ENCODE measurements around the gene MIXL1.

The MIXL1 gene

DNA sequence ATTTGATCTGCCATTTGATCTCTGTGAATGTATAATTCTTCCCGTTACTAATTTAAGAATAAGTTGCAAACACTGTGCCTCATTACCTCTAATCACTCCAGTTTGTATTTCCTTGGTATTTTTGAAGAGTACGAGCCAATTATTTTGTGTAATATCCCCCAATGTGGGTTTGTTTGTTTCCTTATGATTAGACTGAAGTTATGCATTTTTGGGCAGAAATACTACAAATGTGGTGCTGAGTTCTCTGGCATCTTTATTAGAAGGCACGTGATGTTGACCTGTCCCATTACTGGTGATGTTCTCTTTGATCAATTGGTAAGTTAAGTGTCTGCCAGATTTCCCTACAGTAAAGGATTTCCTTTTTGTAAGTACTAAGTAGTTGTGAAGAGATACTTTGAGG lies 10.3 kb downstream of the MIXL1 start:
- Histone ChIP-seq H3K79me2 (ENCODE audit: insufficient read depth, low read length) (no peaks in the 10 kb centered on the region), H3K9ac (ENCODE audit: low read length) (peak overlapping the region; percentile 67), H3F3A (ENCODE audit: insufficient read depth, low read length) (no peaks in the 10 kb centered on the region), H3K27ac (ENCODE audit: low read depth, low read length, poor library complexity, severe bottlenecking) (peak overlapping the region; percentile 85), H3K4me1 (ENCODE audit: insufficient read depth, low read length, severe bottlenecking) (peaks cover 38% of the 10 kb centered on the region), H3K4me2 (ENCODE audit: low read length) (peak overlapping the region; percentile 89), H3K9me3 (ENCODE audit: low read length) (no peaks in the 10 kb centered on the region), H3K4me3 (ENCODE audit: low read depth, low read length, poor library complexity, severe bottlenecking) (peak overlapping the region; percentile 63), H4K20me1 (ENCODE audit: insufficient read depth, low read length) (no peaks in the 10 kb centered on the region), H3K36me3 (ENCODE audit: insufficient read depth, low read length) (peaks cover 35% of the 10 kb centered on the region), H3K9me2 (ENCODE audit: low read depth, low read length) (no peaks in the 10 kb centered on the region), H2AFZ (ENCODE audit: low read length) (no peak overlapping the region; the same call in 1 of the 2 replicates), H3K27me3 (ENCODE audit: insufficient read depth, low read length) (no peaks in the 10 kb centered on the region)
- TF ChIP-seq EZH2 (IDR thresholded peaks at IDR 0.05; ENCODE audit: borderline replicate concordance, low read length) = no peak
- TF ChIP-seq, protein P1, sequence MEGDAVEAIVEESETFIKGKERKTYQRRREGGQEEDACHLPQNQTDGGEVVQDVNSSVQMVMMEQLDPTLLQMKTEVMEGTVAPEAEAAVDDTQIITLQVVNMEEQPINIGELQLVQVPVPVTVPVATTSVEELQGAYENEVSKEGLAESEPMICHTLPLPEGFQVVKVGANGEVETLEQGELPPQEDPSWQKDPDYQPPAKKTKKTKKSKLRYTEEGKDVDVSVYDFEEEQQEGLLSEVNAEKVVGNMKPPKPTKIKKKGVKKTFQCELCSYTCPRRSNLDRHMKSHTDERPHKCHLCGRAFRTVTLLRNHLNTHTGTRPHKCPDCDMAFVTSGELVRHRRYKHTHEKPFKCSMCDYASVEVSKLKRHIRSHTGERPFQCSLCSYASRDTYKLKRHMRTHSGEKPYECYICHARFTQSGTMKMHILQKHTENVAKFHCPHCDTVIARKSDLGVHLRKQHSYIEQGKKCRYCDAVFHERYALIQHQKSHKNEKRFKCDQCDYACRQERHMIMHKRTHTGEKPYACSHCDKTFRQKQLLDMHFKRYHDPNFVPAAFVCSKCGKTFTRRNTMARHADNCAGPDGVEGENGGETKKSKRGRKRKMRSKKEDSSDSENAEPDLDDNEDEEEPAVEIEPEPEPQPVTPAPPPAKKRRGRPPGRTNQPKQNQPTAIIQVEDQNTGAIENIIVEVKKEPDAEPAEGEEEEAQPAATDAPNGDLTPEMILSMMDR (IDR thresholded peaks at IDR 0.05; ENCODE audit: low read length) = no peak

DNA sequence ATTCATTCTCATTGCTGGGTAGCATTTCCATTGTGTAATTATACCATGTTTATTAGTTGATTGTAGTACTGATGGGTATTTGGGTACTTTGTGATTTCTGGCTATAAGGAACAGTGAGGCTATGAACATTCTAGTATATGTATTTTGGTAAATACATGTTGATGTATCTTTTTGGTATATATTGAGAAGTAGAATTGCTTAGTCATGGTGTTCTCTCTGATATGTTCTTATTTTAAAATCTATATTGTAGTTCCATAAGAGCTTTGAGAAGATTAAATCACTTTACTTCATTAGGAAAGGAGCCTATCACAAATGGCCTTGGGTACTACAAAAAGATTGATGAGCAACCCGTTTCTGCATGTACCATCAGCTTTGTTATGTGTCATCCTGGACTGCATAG lies 13.4 kb downstream of the MIXL1 start:
- Histone ChIP-seq H3K36me3 (ENCODE audit: insufficient read depth, low read length) (peaks cover 46% of the 10 kb centered on the region), H3K27me3 (ENCODE audit: insufficient read depth, low read length) (no peaks in the 10 kb centered on the region), H3K9me3 (ENCODE audit: low read length) (no peaks in the 10 kb centered on the region), H3K9ac (ENCODE audit: low read length) (no peak overlapping the region), H3F3A (ENCODE audit: insufficient read depth, low read length) (no peaks in the 10 kb centered on the region), H3K27ac (ENCODE audit: low read depth, low read length, poor library complexity, severe bottlenecking) (no peak overlapping the region), H3K79me2 (ENCODE audit: insufficient read depth, low read length) (no peaks in the 10 kb centered on the region), H2AFZ (ENCODE audit: low read length) (no peak overlapping the region), H3K4me2 (ENCODE audit: low read length) (no peak overlapping the region), H3K4me3 (ENCODE audit: low read depth, low read length, poor library complexity, severe bottlenecking) (no peak overlapping the region), H3K9me2 (ENCODE audit: low read depth, low read length) (no peaks in the 10 kb centered on the region), H4K20me1 (ENCODE audit: insufficient read depth, low read length) (no peaks in the 10 kb centered on the region), H3K4me1 (ENCODE audit: insufficient read depth, low read length, severe bottlenecking) (peaks cover 38% of the 10 kb centered on the region)
- no peak for TF ChIP-seq EZH2 (IDR thresholded peaks at IDR 0.05; ENCODE audit: borderline replicate concordance, low read length)
- TF ChIP-seq, protein P1 (IDR thresholded peaks at IDR 0.05; ENCODE audit: low read length) = no peak

DNA sequence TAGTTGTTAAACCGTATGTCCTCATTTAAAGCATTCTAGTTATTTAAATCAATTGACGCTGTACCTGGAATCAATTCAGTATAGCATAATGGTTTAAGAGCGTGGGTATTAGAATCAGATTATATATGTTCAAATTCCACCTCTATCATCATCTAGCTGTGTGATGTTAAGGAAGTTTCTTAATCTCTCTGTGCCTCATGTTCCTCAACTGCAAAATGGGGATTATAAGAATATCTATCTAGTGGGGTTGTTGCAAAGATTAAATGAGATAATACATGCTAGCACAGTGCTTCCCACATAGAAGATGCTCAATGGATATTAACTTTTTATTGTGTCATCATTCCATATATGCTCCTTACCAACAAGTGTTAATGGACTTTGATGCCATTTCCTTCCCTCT lies 16.0 kb downstream of the MIXL1 start:
- no peak overlapping the region for H3K27ac ChIP-seq (ENCODE audit: low read depth, low read length, poor library complexity, severe bottlenecking)
- no peaks in the 10 kb centered on the region for H3K9me3 ChIP-seq (ENCODE audit: low read length)
- no peaks in the 10 kb centered on the region for H3K27me3 ChIP-seq (ENCODE audit: insufficient read depth, low read length)
- H3K4me2 ChIP-seq (ENCODE audit: low read length) = no peak overlapping the region
- no peak overlapping the region for H2AFZ ChIP-seq (ENCODE audit: low read length)
- no peaks in the 10 kb centered on the region for H4K20me1 ChIP-seq (ENCODE audit: insufficient read depth, low read length)
- no peaks in the 10 kb centered on the region for H3F3A ChIP-seq (ENCODE audit: insufficient read depth, low read length)
- no peaks in the 10 kb centered on the region for H3K9me2 ChIP-seq (ENCODE audit: low read depth, low read length)
- H3K79me2 ChIP-seq (ENCODE audit: insufficient read depth, low read length) = no peaks in the 10 kb centered on the region
- TF ChIP-seq EZH2 (IDR thresholded peaks at IDR 0.05; ENCODE audit: borderline replicate concordance, low read length) = no peak
- peaks cover 43% of the 10 kb centered on the region for H3K36me3 ChIP-seq (ENCODE audit: insufficient read depth, low read length)
- H3K4me1 ChIP-seq (ENCODE audit: insufficient read depth, low read length, severe bottlenecking) = peaks cover 15% of the 10 kb centered on the region
- H3K4me3 ChIP-seq (ENCODE audit: low read depth, low read length, poor library complexity, severe bottlenecking) = no peak overlapping the region
- H3K9ac ChIP-seq (ENCODE audit: low read length) = no peak overlapping the region

DNA sequence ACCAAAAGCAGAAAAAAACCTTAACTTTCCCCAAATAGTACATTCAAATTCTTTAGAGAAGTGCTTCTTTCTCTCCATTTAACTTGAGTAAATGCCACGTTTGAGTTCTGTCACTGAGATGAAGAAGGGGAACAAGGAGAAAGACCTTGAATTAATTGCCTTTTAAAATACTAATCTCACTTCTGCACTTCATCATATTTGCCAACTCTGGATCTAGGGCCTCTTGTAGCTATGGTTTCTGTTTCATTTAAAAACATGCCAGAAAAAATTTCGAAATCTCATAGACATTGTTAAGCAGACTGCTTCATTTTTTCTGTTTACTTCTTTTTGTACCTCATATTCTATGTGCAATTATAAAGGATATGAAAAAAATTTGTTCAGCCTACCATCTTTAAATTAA lies 24.6 kb downstream of the MIXL1 start:
- H2AFZ ChIP-seq (ENCODE audit: low read length) = no peak overlapping the region
- H3K79me2 ChIP-seq (ENCODE audit: insufficient read depth, low read length) = no peaks in the 10 kb centered on the region
- no peak overlapping the region for H3K27ac ChIP-seq (ENCODE audit: low read depth, low read length, poor library complexity, severe bottlenecking)
- peaks cover 16% of the 10 kb centered on the region for H3K4me1 ChIP-seq (ENCODE audit: insufficient read depth, low read length, severe bottlenecking)
- no peaks in the 10 kb centered on the region for H4K20me1 ChIP-seq (ENCODE audit: insufficient read depth, low read length)
- no peaks in the 10 kb centered on the region for H3K9me2 ChIP-seq (ENCODE audit: low read depth, low read length)
- H3K4me3 ChIP-seq (ENCODE audit: low read depth, low read length, poor library complexity, severe bottlenecking) = no peak overlapping the region
- TF ChIP-seq EZH2 (IDR thresholded peaks at IDR 0.05; ENCODE audit: borderline replicate concordance, low read length) = no peak
- TF ChIP-seq, protein P1 (IDR thresholded peaks at IDR 0.05; ENCODE audit: low read length) = no peak
- peaks cover 45% of the 10 kb centered on the region for H3K36me3 ChIP-seq (ENCODE audit: insufficient read depth, low read length)
- no peak overlapping the region for H3K9ac ChIP-seq (ENCODE audit: low read length)
- H3K9me3 ChIP-seq (ENCODE audit: low read length) = no peaks in the 10 kb centered on the region
- H3K4me2 ChIP-seq (ENCODE audit: low read length) = no peak overlapping the region
- no peaks in the 10 kb centered on the region for H3K27me3 ChIP-seq (ENCODE audit: insufficient read depth, low read length)
- no peaks in the 10 kb centered on the region for H3F3A ChIP-seq (ENCODE audit: insufficient read depth, low read length)
